Motor neuron (in vitro differentiated cells): ENCODE results near the gene SIMC1. TPM values are rescaled to one million over a fixed set of nuclear protein-coding genes. Genes with fewer than 3 reads are reported as not detected.

Experiments
- ATAC-seq, 8 experiments: fragments of 200-7000 bp; cut with Tn5 transposase; replicated peaks in 6 of 8; 2 replicates each; pipeline ENCODE4 v1.8.0; 2021; ENCODE audit warnings: mild to moderate bottlenecking in 8 of 8, moderate library complexity in 8 of 8
- H3K27ac ChIP-seq, 2 donors: fragments of 250-450 bp; sonication (Bioruptor Pico); 2 replicates each; pipeline ENCODE4 v1.9.0; 2021; ENCODE audit warnings: antibody characterized with exemption in 2 of 2, mild to moderate bottlenecking in 2 of 2, moderate library complexity in 1 of 2
- H3K4me1 ChIP-seq, 2 donors: fragments of 250-450 bp; sonication (Bioruptor Pico); replicated peaks in 1 of 2; 2 replicates each; pipeline ENCODE4 v1.6.1; 2021; ENCODE audit warnings: antibody characterized with exemption in 2 of 2, mild to moderate bottlenecking in 2 of 2, moderate library complexity in 1 of 2
- H3K4me3 ChIP-seq, 5 donors: fragments of 250-450 bp; sonication (Bioruptor Pico); 2 replicates each; pipeline ENCODE4 v1.9.0; 2021; ENCODE audit warnings: antibody characterized with exemption in 5 of 5, mild to moderate bottlenecking in 5 of 5, moderate library complexity in 4 of 5
- WGBS, 10 experiments: fragments of 450-650 bp; shearing (Covaris generic); methylation state at CpG; one replicate each; pipeline ENCODE4 v1.0.0; 2022; 5-methylcytosine and 5-hydroxymethylcytosine counted together
- in situ Hi-C, 9 experiments: fragments of 400-800 bp; cut with MboI; loops; one replicate each; pipeline ENCODE4 v1.15.0; 2021; ENCODE audit warnings: low sequenced_read_pairs in 9 of 9, low pct_unique_long_range_greater_than_20kb in 2 of 9; ENCODE audit not compliant: unreplicated experiment in 9 of 9
- total RNA-seq, 8 experiments: library from RNA; unstranded; fragments of 300-600 nt; gene quantifications; 2 replicates each; pipeline versions ENCODE4 v1.2.3 to v1.2.4, GENCODE V29; 2022

SIMC1 gene
- total RNA-seq, 8 experiments from 2014 or later, result 6.3 to 44.4 (median 18.5) TPM

GRCh38 chr5:176342766-176343458 is 104.7 kb downstream of the SIMC1 start:
- Histone ChIP-seq H3K4me3 (no peak overlapping the region), H3K4me1 (no peaks in the 10 kb centered on the region), H3K27ac (no peak overlapping the region)
- ATAC-seq, result no peak
- WGBS, 10 experiments, result 0 to 100% (median 80%) methylated on average over 1 to 2 of the region's 2 CpGs; no CpG with 5 or more reads in 1 of the 10 experiments
- in situ Hi-C loops, result no loop called here

GRCh38 chr5:176350416-176350815 is 112.2 kb downstream of the SIMC1 start:
- no peak overlapping the region for H3K4me3 ChIP-seq
- in situ Hi-C loops, result no loop called here
- no peaks in the 10 kb centered on the region for H3K4me1 ChIP-seq
- no peak for ATAC-seq
- no peak overlapping the region for H3K27ac ChIP-seq
- WGBS, 10 experiments, result 85 to 100% (median 96%) methylated on average over 1 to 8 of the region's 8 CpGs; no CpG with 5 or more reads in 1 of the 10 experiments

GRCh38 chr5:176352116-176352878 is 114.1 kb downstream of the SIMC1 start:
- WGBS, 10 experiments, result 87 to 100% (median 99%) methylated on average over 1 to 5 of the region's 5 CpGs; no CpG with 5 or more reads in 2 of the 10 experiments
- H3K4me1 ChIP-seq, result no peaks in the 10 kb centered on the region
- no peak overlapping the region for H3K4me3 ChIP-seq
- no peak for ATAC-seq
- H3K27ac ChIP-seq, result no peak overlapping the region
- in situ Hi-C loops, result no loop called here

- no peak overlapping the region for H3K27ac ChIP-seq
- H3K4me3 ChIP-seq, result no peak overlapping the region
- no peaks in the 10 kb centered on the region for H3K4me1 ChIP-seq
- no peak for ATAC-seq
- in situ Hi-C loops, result no loop called here
- WGBS, 10 experiments, result 60 to 100% (median 94%) methylated on average over 1 to 4 of the region's 4 CpGs; no CpG with 5 or more reads in 1 of the 10 experiments
These were observed 115.3 kb downstream of the SIMC1 start for GRCh38 chr5:176353533-176353932.

- ATAC-seq, result no peak
- H3K4me1 ChIP-seq, result peaks cover 6 to 8% of the 10 kb centered on the region in 2 donors
- no peak overlapping the region for H3K27ac ChIP-seq
- in situ Hi-C loops, result no loop called here
- 87 to 100% (median 94%) methylated on average over 2 to 13 of the region's 16 CpGs; no CpG with 5 or more reads in 3 of the 10 experiments for WGBS, 10 experiments
- no peak overlapping the region for H3K4me3 ChIP-seq
These were observed 117.4 kb downstream of the SIMC1 start for GRCh38 chr5:176355400-176356178.

GRCh38 chr5:176356179-176356566 is 117.9 kb downstream of the SIMC1 start:
- no peak overlapping the region for H3K4me3 ChIP-seq
- in situ Hi-C loops, result no loop called here
- no peak overlapping the region for H3K27ac ChIP-seq
- H3K4me1 ChIP-seq, result peaks cover 6 to 9% of the 10 kb centered on the region in 2 donors
- ATAC-seq, result no peak
- WGBS, 10 experiments, result 82 to 100% (median 100%) methylated on average over 1 to 3 of the region's 3 CpGs; no CpG with 5 or more reads in 3 of the 10 experiments

- no peak overlapping the region for H3K4me3 ChIP-seq
- no peak for ATAC-seq
- no peak overlapping the region for H3K27ac ChIP-seq
- WGBS, 10 experiments, result 54 to 100% (median 94%) methylated on average over 1 to 4 of the region's 4 CpGs; no CpG with 5 or more reads in 1 of the 10 experiments
- in situ Hi-C loops, result no loop called here
- peaks cover 6 to 9% of the 10 kb centered on the region in 2 donors for H3K4me1 ChIP-seq
These were observed 121.4 kb downstream of the SIMC1 start for GRCh38 chr5:176359658-176360057.

- in situ Hi-C loops, result no loop called here
- Histone ChIP-seq H3K4me1 (peaks cover 9 to 12% of the 10 kb centered on the region in 2 donors), H3K4me3 (peak overlapping the region; percentile 67 to 98 (median 72)), H3K27ac (peak overlapping the region; percentile 70 to 91)
- 0 to 30% (median 4%) methylated on average over 1 to 7 of the region's 27 CpGs; no CpG with 5 or more reads in 1 of the 10 experiments for WGBS, 10 experiments
- ATAC-seq, result no peak
These were observed 122.7 kb downstream of the SIMC1 start for GRCh38 chr5:176360894-176361436.

- Histone ChIP-seq H3K27ac (peak within 1 kb of the TSS; percentile 70 to 91), H3K4me1 (peaks cover 15% of the 10 kb centered on the region in 2 donors), H3K4me3 (peak within 1 kb of the TSS; percentile 67 to 98 (median 72))
- in situ Hi-C loops, result no loop called here
- WGBS, 10 experiments, result 0 to 33% (median 3%) methylated on average over 1 to 19 of the region's 56 CpGs; no CpG with 5 or more reads in 4 of the 10 experiments
- peak; percentile 71 to 90 (median 87) for ATAC-seq
These were observed 123.4 kb downstream of the SIMC1 start, which contains the start of gene KIAA1191 for GRCh38 chr5:176361437-176362232. Gene KIAA1191, minus strand, starts transcription at chr5:176361764. Its CDS starts 2,256 bp downstream, at chr5:176359508.

- WGBS, 10 experiments, result 56 to 100% (median 76%) methylated on average over 1 to 7 of the region's 8 CpGs; no CpG with 5 or more reads in 5 of the 10 experiments
- no peak overlapping the region for H3K27ac ChIP-seq
- in situ Hi-C loops, result no loop called here
- H3K4me3 ChIP-seq, result peak overlapping the region in 4 of 5 donors; percentile 67 to 90 (median 71)
- H3K4me1 ChIP-seq, result peaks cover 15 to 17% of the 10 kb centered on the region in 2 donors
- ATAC-seq, result no peak
These were observed 123.9 kb downstream of the SIMC1 start for GRCh38 chr5:176362233-176362490.

GRCh38 chr5:176364765-176365350 is 126.6 kb downstream of the SIMC1 start:
- 0 to 40% (median 32%) methylated on average over 1 to 6 of the region's 28 CpGs; no CpG with 5 or more reads in 6 of the 10 experiments for WGBS, 10 experiments
- H3K27ac ChIP-seq, result peak overlapping the region; percentile 34 to 74
- ATAC-seq, result no peak
- peaks cover 15 to 16% of the 10 kb centered on the region in 2 donors for H3K4me1 ChIP-seq
- H3K4me3 ChIP-seq, result peak overlapping the region; percentile 63 to 93 (median 85)
- in situ Hi-C loops, result no loop called here
